Esophagus squamous epithelium (tissue), 5 donors: ENCODE measurements around the gene CDK5RAP3. TPM values are rescaled to one million over a fixed set of nuclear protein-coding genes. Genes with fewer than 3 reads are reported as not detected.

Experiments
- DNase-seq: peaks from one replicate; lab custom pipeline; 2025; lab: John Stamatoyannopoulos, UW
- H3K27ac ChIP-seq, 4 donors: fragments of 200-600 bp; sonication (generic); one replicate each; pipeline ENCODE4 v1.5.1; 2016 to 2019; ENCODE audit warnings: mild to moderate bottlenecking in 1 of 4
- H3K27me3 ChIP-seq, 4 donors: fragments of 200-600 bp; sonication (generic); 1 replicate in 3 of 4; 2 replicates in 1 of 4; pipeline versions ENCODE4 v1.5.1 to v1.6.0; 2017 to 2021; ENCODE audit warnings: antibody characterized with exemption in 1 of 4
- H3K36me3 ChIP-seq, 3 donors: fragments of 200-600 bp; sonication (generic); one replicate each; pipeline ENCODE4 v1.5.1; 2016 to 2019
- H3K4me1 ChIP-seq, 3 donors: fragments of 200-600 bp; sonication (generic); one replicate each; pipeline ENCODE4 v1.5.1; 2017 to 2019
- H3K4me3 ChIP-seq, 4 donors: fragments of 200-600 bp; sonication (generic); 1 replicate in 3 of 4; 2 replicates in 1 of 4; pipeline ENCODE4 v1.5.1; 2016 to 2019; ENCODE audit warnings: mild to moderate bottlenecking in 2 of 4, moderate library complexity in 1 of 4
- H3K9me3 ChIP-seq, 3 donors: fragments of 200-600 bp; sonication (generic); one replicate each; pipeline ENCODE4 v1.5.1; 2016 to 2019
- CTCF ChIP-seq, 6 experiments: fragments of 450-650 bp in 4 of 6; fragments of 200-600 bp in 2 of 6; sonication (generic) in 2 of 6; IDR thresholded peaks; one replicate each; pipeline ENCODE4 v1.5.1; 2016 to 2019; ENCODE audit warnings: antibody characterized with exemption in 6 of 6, mild to moderate bottlenecking in 4 of 6, moderate library complexity in 4 of 6
- POLR2A ChIP-seq, 4 donors: fragments of 450-650 bp; IDR thresholded peaks; one replicate each; pipeline ENCODE4 v1.6.1; 2017; ENCODE audit warnings: antibody characterized with exemption in 4 of 4, mild to moderate bottlenecking in 4 of 4, moderate library complexity in 3 of 4
- WGBS, 2 donors: methylation state at CpG; one replicate each; pipeline ENCODE4 v1.1.5; 2018; 5-methylcytosine and 5-hydroxymethylcytosine counted together
- intact Hi-C: fragments of 100-400 bp; cut with DNase I; formaldehyde crosslinking; loops from one replicate; pipeline ENCODE4 v1.15.0; 2022
- total RNA-seq, 4 donors: library from RNA; depleted of rRNA; stranded (reverse); fragments of >200 nt; gene quantifications; one replicate each; pipeline ENCODE4 v1.1.0, GENCODE V29; 2016
- donor health status: DM: yes; HTN: yes; CAD: no.

Gene CDK5RAP3
- total RNA-seq, result 100 to 1,000 TPM in 1 of 4 donors, 10 to 100 TPM in 3; 60.1 to 141 (median 66.0) TPM

GRCh38 chr17:47970725-47971499 lies at the start of gene CDK5RAP3:
TSS of gene CDK5RAP3 (plus strand) at chr17:47971113. CDS start at chr17:47971147, 34 bp downstream.
- intact Hi-C loops, result no loop called here
- Histone ChIP-seq H3K27ac (peak within 1 kb of the TSS; percentile 83 to 93 (median 88)), H3K4me1 (peaks cover 17 to 54% (median 20%) of the 10 kb centered on the region in 3 donors), H3K9me3 (no peaks in the 10 kb centered on the region), H3K36me3 (peaks cover 10 to 31% (median 25%) of the 10 kb centered on the region in 3 donors), H3K4me3 (peak within 1 kb of the TSS; percentile 57 to 93 (median 88)), H3K27me3 (no peaks in the 10 kb centered on the region)
- peak; percentile 99 for DNase-seq
- WGBS, 2 donors, result 0 to 1% methylated on average over 1 to 35 of the region's 62 CpGs
- peak; percentile 89 to 99 (median 98) for TF ChIP-seq CTCF (IDR thresholded peaks at IDR 0.05)
- TF ChIP-seq POLR2A (IDR thresholded peaks at IDR 0.05), result peak in 2 of 4 donors; percentile 75 to 80

GRCh38 chr17:47924785-47925677 lies 45.9 kb upstream of the CDK5RAP3 start:
- no peak overlapping the region for H3K27ac ChIP-seq
- intact Hi-C loops, result no loop called here
- H3K4me1 ChIP-seq, result no peaks in the 10 kb centered on the region
- DNase-seq, result no peak
- H3K4me3 ChIP-seq, result no peak overlapping the region
- H3K27me3 ChIP-seq, result no peaks in the 10 kb centered on the region
- 81 to 87% methylated on average over 14 to 21 of the region's 23 CpGs for WGBS, 2 donors
- no peaks in the 10 kb centered on the region for H3K9me3 ChIP-seq
- no peak for TF ChIP-seq CTCF (IDR thresholded peaks at IDR 0.05)
- no peak for TF ChIP-seq POLR2A (IDR thresholded peaks at IDR 0.05)
- H3K36me3 ChIP-seq, result peaks cover 9 to 86% (median 22%) of the 10 kb centered on the region in 3 donors

GRCh38 chr17:47925678-47925988 lies 45.3 kb upstream of the CDK5RAP3 start:
- WGBS, 2 donors, result 74 to 97% methylated on average over 2 to 3 of the region's 3 CpGs
- H3K27me3 ChIP-seq, result no peaks in the 10 kb centered on the region
- DNase-seq, result no peak
- no peak overlapping the region for H3K4me3 ChIP-seq
- TF ChIP-seq CTCF (IDR thresholded peaks at IDR 0.05), result no peak
- TF ChIP-seq POLR2A (IDR thresholded peaks at IDR 0.05), result no peak
- no peak overlapping the region for H3K27ac ChIP-seq
- peaks cover 9 to 92% (median 22%) of the 10 kb centered on the region in 3 donors for H3K36me3 ChIP-seq
- no peaks in the 10 kb centered on the region for H3K9me3 ChIP-seq
- no peaks in the 10 kb centered on the region for H3K4me1 ChIP-seq
- intact Hi-C loops, result no loop called here

GRCh38 chr17:47927821-47928400 lies 43.0 kb upstream of the CDK5RAP3 start:
- no peak for DNase-seq
- Histone ChIP-seq H3K27ac (no peak overlapping the region), H3K27me3 (no peaks in the 10 kb centered on the region), H3K9me3 (no peaks in the 10 kb centered on the region), H3K36me3 (peaks cover 9 to 78% (median 21%) of the 10 kb centered on the region in 3 donors), H3K4me1 (no peaks in the 10 kb centered on the region), H3K4me3 (no peak overlapping the region)
- WGBS, 2 donors, result 89 to 93% methylated on average over 14 of the region's 20 CpGs
- intact Hi-C loops, result no loop called here
- TF ChIP-seq POLR2A (IDR thresholded peaks at IDR 0.05) (no peak), CTCF (IDR thresholded peaks at IDR 0.05) (no peak)
